ENCODE data around the gene ITGB2.

The ITGB2 gene

GRCh38 chr21:44872323-44872648, 48.4 kb downstream of the ITGB2 start:
- peaks cover 59% of the 10 kb centered on the region for H3K79me2 ChIP-seq (ENCODE audit: control insufficient read depth, low read length)
- peaks cover 39% of the 10 kb centered on the region for H3K4me1 ChIP-seq (ENCODE audit: control insufficient read depth, low read length)
- H3K4me3 ChIP-seq (ENCODE audit: low read length): peak overlapping the region; percentile 91
- peaks cover 11% of the 10 kb centered on the region for H3F3A ChIP-seq (ENCODE audit: control insufficient read depth, insufficient read depth)
- no peak overlapping the region for H3K27ac ChIP-seq (ENCODE audit: low read depth, low read length)
- no peaks in the 10 kb centered on the region for H3K9me2 ChIP-seq (replicated peaks; ENCODE audit: control insufficient read depth, low read length)
- peaks cover 24% of the 10 kb centered on the region for H3K27me3 ChIP-seq (ENCODE audit: control insufficient read depth, low read length)
- no peaks in the 10 kb centered on the region for H3K9me3 ChIP-seq (ENCODE audit: control insufficient read depth, insufficient read depth, low read length)
- peak overlapping the region; percentile 98 for H3K4me2 ChIP-seq (ENCODE audit: low read length)
- no peak for TF ChIP-seq EZH2phosphoT487 (IDR thresholded peaks at IDR 0.05; ENCODE audit: borderline replicate concordance, low read length)
- TF ChIP-seq CTCF (IDR thresholded peaks at IDR 0.05; ENCODE audit: low read depth, low read length, poor library complexity, severe bottlenecking): peak; percentile 15
- H4K20me1 ChIP-seq (ENCODE audit: control insufficient read depth, insufficient read depth, low read depth, low read length): peaks cover 22% of the 10 kb centered on the region; the same call in 1 of the 2 replicates
- H3K36me3 ChIP-seq (ENCODE audit: control insufficient read depth, low read length): no peaks in the 10 kb centered on the region

- no peaks in the 10 kb centered on the region for H3K9me3 ChIP-seq (ENCODE audit: control insufficient read depth, insufficient read depth, low read length)
- H4K20me1 ChIP-seq (ENCODE audit: control insufficient read depth, insufficient read depth, low read depth, low read length): peaks cover 23% of the 10 kb centered on the region; the same call in 1 of the 2 replicates
- H3K4me1 ChIP-seq (ENCODE audit: control insufficient read depth, low read length): peaks cover 44% of the 10 kb centered on the region
- H3K9me2 ChIP-seq (replicated peaks; ENCODE audit: control insufficient read depth, low read length): no peaks in the 10 kb centered on the region
- H3K36me3 ChIP-seq (ENCODE audit: control insufficient read depth, low read length): no peaks in the 10 kb centered on the region
- peaks cover 64% of the 10 kb centered on the region for H3K79me2 ChIP-seq (ENCODE audit: control insufficient read depth, low read length)
- H3F3A ChIP-seq (ENCODE audit: control insufficient read depth, insufficient read depth): peaks cover 11% of the 10 kb centered on the region
- H3K4me3 ChIP-seq (ENCODE audit: low read length): peak overlapping the region; percentile 91
- H3K4me2 ChIP-seq (ENCODE audit: low read length): peak overlapping the region; percentile 98
- peaks cover 22% of the 10 kb centered on the region for H3K27me3 ChIP-seq (ENCODE audit: control insufficient read depth, low read length)
- TF ChIP-seq CTCF (IDR thresholded peaks at IDR 0.05; ENCODE audit: low read depth, low read length, poor library complexity, severe bottlenecking) (no peak), EZH2phosphoT487 (IDR thresholded peaks at IDR 0.05; ENCODE audit: borderline replicate concordance, low read length) (no peak)
- no peak overlapping the region for H3K27ac ChIP-seq (ENCODE audit: low read depth, low read length)
Measured at GRCh38 chr21:44871576-44872269, 49.0 kb downstream of the ITGB2 start.

- TF ChIP-seq CTCF (IDR thresholded peaks at IDR 0.05; ENCODE audit: low read depth, low read length, poor library complexity, severe bottlenecking) (no peak), EZH2phosphoT487 (IDR thresholded peaks at IDR 0.05; ENCODE audit: borderline replicate concordance, low read length) (no peak)
- Histone ChIP-seq H3K9me3 (ENCODE audit: control insufficient read depth, insufficient read depth, low read length) (no peaks in the 10 kb centered on the region), H3K27me3 (ENCODE audit: control insufficient read depth, low read length) (peaks cover 20% of the 10 kb centered on the region), H3F3A (ENCODE audit: control insufficient read depth, insufficient read depth) (peaks cover 9% of the 10 kb centered on the region), H3K79me2 (ENCODE audit: control insufficient read depth, low read length) (peaks cover 72% of the 10 kb centered on the region), H3K9me2 (replicated peaks; ENCODE audit: control insufficient read depth, low read length) (no peaks in the 10 kb centered on the region), H3K4me1 (ENCODE audit: control insufficient read depth, low read length) (peaks cover 50% of the 10 kb centered on the region), H3K27ac (ENCODE audit: low read depth, low read length) (no peak overlapping the region), H4K20me1 (ENCODE audit: control insufficient read depth, insufficient read depth, low read depth, low read length) (peaks cover 25% of the 10 kb centered on the region; the same call in 1 of the 2 replicates), H3K4me2 (ENCODE audit: low read length) (no peak overlapping the region), H3K4me3 (ENCODE audit: low read length) (no peak overlapping the region), H3K36me3 (ENCODE audit: control insufficient read depth, low read length) (no peaks in the 10 kb centered on the region)
Measured at GRCh38 chr21:44870748-44871495, 49.8 kb downstream of the ITGB2 start.

Measured in DOHH2 (cell line).